ENCODE results near the gene GPX5.
"Not testable (repeated sequence)": the region's sequence is repeated elsewhere in the genome, so short reads cannot be mapped to it uniquely, and the experiment has no call there.

Gene GPX5, protein sequence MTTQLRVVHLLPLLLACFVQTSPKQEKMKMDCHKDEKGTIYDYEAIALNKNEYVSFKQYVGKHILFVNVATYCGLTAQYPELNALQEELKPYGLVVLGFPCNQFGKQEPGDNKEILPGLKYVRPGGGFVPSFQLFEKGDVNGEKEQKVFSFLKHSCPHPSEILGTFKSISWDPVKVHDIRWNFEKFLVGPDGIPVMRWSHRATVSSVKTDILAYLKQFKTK

DNA sequence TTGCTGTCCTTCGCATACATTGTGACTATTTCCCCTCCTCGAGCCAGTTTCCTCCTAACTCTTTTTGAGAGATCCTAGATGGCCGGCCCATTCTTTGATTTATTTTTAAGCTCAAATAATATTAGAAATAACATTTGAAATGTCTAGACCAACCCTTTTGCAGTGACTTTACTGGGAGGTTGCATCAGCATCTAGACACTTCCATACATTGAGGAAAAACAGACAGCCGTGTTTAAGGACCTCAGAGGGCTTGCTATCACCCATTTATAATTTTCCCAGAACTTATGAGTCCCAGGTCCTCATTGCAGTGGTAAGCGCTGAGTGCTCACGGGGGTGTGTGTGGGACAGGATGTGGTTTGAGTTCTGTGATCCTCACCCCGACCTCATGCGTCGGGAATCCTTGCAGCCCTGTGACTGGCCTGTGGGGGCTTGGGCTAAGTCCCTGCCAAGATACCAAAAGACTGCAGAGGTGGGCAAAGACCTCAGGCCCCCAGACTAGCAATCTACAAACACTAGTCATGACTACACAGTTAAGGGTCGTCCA lies at the start of gene GPX5:
Gene GPX5, plus strand, starts transcription at position 386 of the 544 bp plus-strand sequence. Its CDS starts 133 bp downstream, at position 519.
- DNase-seq: no peak

GRCh38 chr6:28478518-28478917 lies 47.2 kb upstream of the GPX5 start:
- DNase-seq: no peak

DNA sequence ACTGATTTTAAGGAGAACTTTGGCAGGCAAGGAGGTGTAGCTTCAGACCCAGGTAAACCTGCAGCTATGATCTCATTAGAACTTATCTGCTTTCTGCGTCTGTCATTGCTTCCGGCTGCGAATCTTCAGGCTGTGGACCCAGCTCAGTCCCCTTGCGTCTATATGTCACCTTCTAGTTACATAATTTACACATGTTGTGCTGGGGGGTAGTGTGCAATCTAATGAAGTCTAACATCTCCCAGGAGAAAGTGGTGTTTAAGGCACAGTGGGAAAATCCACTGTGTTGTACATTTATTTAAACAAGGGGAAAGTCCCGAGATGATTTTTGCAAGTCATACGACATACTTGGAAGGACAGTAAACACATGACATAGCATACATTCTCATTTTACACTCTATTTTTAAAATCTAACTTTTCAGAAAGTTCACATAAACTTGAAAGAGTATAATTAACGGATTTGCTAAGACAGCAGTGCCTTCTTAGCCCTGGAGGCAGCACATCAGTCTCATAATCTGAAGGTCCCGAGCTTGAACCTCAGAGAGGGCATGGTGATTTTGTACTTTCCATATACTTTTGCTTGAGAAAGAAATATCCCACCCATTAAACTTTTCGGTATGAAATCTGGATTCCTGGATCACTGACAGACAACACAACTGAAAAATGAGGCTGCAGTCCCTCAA lies 45.3 kb upstream of the GPX5 start:
- no peak for DNase-seq

DNA sequence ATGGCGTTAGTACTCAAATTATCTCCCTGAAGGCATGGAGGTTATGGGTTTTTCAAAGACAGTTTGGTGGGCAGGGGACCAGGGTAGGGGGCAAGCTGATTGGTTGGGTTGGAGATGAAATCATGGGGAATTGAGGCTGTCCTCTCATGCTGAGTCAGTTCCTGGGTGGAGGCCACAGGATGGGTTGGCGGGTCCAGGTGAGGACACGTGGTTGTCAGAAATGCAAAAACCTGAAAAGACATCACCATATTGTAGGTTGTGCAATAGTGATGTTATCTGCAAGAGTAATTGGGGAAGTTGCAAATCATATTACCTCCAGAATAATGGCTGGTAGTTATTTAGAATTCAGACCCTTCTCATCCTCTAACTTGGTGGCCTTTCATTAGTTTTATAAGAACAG lies 40.2 kb upstream of the GPX5 start:
- no peak for DNase-seq

GRCh38 chr6:28486533-28486932 lies 39.1 kb upstream of the GPX5 start:
- DNase-seq: no peak

DNA sequence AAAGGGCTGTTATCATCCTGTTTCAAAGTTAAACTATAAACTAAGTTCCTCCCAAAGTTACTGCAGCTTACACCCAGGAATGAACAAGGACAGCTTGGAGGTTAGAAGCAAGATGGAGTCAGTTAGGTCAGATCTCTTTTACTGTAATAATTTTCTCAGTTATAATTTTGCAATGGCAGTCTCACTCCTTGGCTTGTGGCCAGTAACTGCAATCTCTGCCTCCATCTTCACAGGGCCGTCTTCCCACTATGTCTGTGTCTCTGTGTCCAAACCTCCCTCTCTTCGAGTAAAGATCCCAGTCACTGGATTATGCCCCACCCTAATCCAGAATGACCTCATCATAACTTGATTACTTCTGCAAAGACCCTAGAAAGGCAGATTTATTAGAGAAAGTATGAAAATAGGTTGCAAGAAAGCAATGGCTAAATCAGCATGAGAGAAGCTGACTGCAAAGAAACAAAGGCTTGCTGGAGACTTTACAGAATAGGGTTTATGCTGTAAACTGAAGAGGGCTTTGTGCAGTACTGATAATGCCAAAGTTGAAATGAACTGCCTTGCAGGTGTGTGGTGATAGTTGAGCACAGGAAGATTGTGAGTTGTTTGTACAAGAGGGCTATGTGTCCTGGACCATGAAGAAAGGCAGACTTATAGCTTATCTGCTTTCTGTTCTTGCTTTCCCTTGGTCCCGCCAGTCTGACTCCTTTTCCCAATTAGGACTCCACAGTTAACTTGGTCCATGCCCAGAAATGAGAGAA lies 38.5 kb upstream of the GPX5 start:
- DNase-seq: no peak

DNA sequence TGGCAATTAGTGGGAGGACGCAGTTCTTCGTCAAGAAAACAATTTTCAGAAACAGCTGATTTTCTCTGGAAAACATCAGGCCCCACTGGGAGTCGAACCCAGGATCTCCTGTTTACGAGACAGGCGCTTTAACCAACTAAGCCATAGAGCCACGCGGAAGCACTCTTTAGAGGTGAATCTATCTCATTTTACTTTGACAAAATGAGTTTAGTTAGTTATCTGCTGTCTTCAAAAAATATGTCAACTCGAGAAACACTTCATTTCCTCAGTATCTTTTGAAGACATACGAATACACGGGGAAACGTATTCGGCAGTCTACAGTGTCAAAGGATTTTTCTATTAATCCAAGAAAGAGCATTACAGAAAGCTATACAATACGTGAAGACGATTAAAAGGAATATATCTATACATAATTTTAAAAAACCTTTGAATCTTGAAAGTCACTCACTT lies 36.7 kb upstream of the GPX5 start:
- no peak for DNase-seq

- no peak for DNase-seq
Measured at GRCh38 chr6:28489366-28490204, 36.1 kb upstream of the GPX5 start.

- DNase-seq: no peak
Measured at GRCh38 chr6:28490205-28490890, 35.3 kb upstream of the GPX5 start.

GRCh38 chr6:28491984-28492317 lies 33.7 kb upstream of the GPX5 start:
- DNase-seq: no peak

- DNase-seq: no peak
Measured at GRCh38 chr6:28496099-28496779, 29.4 kb upstream of the GPX5 start.

DNA sequence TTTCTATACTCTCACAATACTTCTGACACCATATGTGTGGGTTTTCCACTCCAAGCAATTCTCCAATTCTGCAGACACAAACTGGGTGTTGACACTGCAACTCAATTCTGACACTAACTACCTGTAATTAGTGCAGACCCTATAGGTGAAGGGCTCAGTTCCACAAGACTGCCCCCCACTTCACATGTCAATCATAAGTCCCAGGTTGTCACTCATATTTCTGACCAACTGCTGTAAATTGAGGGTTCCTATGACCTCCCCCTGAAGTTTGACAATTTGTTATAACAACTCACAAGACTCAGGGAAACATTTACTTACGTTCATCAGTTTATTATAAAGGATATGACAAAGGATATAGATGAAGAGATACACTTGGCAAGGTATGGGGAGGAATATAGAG lies 28.4 kb upstream of the GPX5 start:
- no peak for DNase-seq

GRCh38 chr6:28497893-28498292 lies 27.8 kb upstream of the GPX5 start:
- DNase-seq: no peak

- no peak for DNase-seq
Measured at GRCh38 chr6:28501259-28501658, 24.4 kb upstream of the GPX5 start.

DNA sequence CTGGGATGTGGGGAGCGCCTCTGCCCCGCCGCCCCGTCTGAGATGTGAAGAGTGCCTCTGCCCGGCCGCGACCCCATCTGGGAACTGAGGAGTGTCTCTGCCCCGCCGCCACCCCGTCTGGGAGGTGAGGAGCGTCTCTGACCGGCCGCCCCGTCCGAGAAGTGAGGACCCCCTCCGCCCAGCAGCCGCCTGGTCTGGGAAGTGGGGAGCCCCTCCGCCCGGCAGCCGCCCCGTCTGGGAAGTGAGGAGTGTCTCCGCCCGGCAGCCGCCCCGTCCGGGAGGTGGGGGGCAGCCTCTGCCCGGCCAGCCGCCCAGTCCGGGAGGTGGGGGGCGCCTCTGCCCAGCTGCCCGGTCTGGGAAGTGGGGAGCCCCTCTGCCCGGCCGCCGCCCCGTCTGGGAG lies 23.5 kb upstream of the GPX5 start:
- not testable (repeated sequence) for DNase-seq

GRCh38 chr6:28502709-28503305 lies 22.9 kb upstream of the GPX5 start:
- not testable (repeated sequence) for DNase-seq

GRCh38 chr6:28505733-28506132 lies 19.9 kb upstream of the GPX5 start:
- DNase-seq: no peak

- DNase-seq: no peak
Measured at GRCh38 chr6:28506807-28507475, 18.7 kb upstream of the GPX5 start.

DNA sequence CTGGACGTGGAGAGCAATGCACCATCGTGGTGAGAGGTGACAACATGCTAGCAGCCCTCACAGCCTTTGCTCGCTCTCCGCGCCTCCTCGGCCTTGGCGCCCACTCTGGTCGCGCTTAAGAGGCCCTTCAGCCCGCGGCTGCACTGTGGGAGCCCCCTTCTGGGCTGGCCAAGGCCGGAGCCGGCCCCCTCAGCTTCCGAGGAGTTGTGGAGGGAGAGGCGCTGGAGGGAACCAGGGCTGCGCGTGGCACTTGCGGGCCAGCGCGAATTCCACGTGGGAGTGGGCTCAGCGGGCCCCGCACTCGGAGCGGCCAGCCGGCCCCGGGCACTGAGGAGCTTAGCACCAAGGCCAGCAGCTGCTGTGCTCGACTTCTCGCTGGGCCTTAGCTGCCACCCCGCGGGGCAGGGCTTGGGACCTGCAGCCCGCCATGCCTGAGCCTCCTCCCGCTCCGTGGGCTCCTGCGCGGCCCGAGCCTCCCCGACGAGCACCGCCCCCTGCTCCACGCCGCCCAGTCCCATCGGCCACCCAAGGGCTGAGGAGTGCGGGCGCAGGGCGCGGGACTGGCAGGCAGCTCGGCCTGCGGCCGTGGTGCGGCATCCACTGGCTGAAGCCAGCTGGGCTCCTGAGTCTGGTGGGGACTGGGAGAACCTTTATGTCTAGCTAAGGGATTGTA lies 13.9 kb upstream of the GPX5 start:
- no peak for DNase-seq

DNA sequence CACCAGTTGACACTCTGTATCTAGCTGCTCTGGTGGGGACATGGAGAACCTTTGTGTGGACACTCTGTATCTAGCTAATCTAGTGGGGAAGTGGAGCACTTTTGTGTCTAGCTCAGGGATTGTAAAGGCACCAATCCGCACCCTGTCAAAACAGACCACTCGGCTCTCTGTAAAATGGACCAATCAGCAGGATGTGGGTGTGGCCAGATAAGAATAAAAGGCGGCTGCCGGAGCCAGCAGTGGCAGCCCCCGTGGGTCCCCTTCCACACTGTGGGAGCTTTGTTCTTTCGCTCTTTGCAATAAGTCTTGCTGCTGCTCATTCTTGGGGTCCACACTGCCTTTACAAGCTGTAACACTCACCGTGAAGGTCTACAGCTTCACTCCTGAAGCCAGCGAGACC lies 13.3 kb upstream of the GPX5 start:
- not testable (repeated sequence) for DNase-seq

Measured in NCI-H510A treated with DMSO at 0.1 percent for 48 hours (cell line).